HG03045 (cell line): ENCODE data around the gene RAB4A.
A peak's percentile ranks its signal among the peaks of the same experiment; 100 is the strongest.
"Not testable (repeated sequence)": the region's sequence is repeated elsewhere in the genome, so short reads cannot be mapped to it uniquely, and the experiment has no call there.

Source experiments
- ATAC-seq: cut with Tn5 transposase; IDR thresholded peaks from one replicate; pipeline ENCODE4 v1.9.1; 2021; ENCODE audit warnings: mild to moderate bottlenecking, moderate library complexity; ENCODE audit not compliant: unreplicated experiment

RAB4A gene

GRCh38 chr1:229271448-229272159 lies 693 bp downstream of the RAB4A start:
- peak; percentile 44 for ATAC-seq

- no peak for ATAC-seq
Measured at GRCh38 chr1:229272164-229273158, 1.6 kb downstream of the RAB4A start.

GRCh38 chr1:229273507-229274232 lies 2.8 kb downstream of the RAB4A start:
- no peak for ATAC-seq

GRCh38 chr1:229275005-229275404 lies 4.1 kb downstream of the RAB4A start:
- ATAC-seq: no peak

DNA sequence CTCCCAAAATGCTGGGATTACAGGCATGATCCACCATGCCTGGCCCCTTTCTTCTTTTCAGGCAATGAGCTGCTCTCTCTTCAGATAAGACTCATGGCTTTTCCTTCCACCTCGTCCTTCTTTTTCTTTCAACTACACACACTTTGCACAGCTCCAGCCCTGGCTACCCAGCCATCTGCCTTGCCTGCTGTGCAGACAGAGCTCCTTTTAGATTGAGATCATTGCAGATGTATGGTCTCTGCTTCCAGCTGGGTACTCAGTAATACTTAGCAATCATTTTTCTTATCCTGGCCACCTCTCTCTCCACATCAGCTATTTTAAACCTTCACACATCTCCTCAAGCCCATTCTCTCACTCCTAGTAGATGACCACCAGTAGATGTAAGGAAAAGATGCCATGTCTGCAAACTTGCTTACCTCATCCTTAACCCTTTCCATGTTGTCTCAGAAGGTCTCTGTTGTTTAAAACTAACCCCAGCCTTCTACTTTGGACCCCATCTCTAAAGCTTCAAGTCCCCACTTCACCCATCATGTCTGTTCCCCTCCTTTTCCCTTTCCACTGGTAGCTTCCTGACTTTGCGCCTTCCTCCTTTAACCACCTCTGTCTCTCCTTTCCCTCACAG lies 7.3 kb downstream of the RAB4A start:
- ATAC-seq: no peak

GRCh38 chr1:229279242-229279641 lies 8.3 kb downstream of the RAB4A start:
- ATAC-seq: no peak

GRCh38 chr1:229280037-229280828 lies 9.3 kb downstream of the RAB4A start:
- ATAC-seq: no peak

- ATAC-seq: no peak
Measured at GRCh38 chr1:229280921-229281320, 10.0 kb downstream of the RAB4A start.

DNA sequence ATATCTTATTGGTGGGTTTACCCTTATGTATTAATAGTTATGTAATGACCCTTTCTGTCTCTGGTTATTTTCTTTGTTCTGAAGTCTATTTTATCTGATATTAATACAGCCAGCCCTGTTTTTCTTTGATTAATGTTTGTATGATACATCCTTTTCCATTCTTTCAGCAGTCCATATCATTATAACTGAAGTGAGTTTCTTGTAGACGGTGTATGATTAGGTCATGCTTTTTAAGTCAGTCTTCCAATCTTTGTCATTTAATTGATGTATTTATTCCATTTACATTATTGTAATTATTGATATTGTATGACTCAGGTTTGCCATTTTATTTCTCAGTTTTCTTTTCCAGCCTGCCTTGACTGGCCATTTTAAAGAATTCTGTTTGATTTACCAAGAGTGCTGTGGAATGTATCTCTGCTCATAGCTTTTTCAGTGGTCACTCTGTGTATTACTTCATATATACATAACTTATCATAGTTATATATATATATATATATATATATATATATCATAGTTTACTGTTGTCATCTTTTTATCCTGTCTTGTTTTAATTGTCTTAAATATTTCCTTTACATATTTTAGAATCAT lies 10.5 kb downstream of the RAB4A start:
- ATAC-seq: no peak

DNA sequence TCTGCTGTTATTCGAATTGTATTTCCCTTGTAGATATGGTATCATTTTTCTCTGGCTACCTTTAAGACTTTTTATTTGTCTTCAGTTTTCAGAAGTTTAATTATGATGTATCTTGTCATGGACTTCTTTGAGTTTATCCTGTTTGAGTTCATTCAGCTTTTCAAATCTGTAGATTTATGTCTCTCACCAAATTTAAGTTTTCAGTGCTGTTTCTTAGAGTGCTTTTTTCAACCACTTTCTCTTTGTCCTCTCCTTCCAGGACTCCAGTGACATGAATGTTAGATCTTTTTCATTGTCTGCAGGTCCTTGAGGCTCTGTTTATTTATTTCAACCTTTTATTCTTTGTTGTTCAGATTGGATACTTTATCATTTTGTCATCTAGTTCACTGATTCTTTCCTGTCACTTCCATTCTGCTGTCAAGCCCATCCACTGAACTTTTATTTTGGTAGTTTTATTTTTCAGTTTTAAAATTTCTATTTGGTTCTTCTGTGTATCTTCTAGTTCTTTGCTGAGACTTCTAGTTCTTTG lies 11.4 kb downstream of the RAB4A start:
- no peak for ATAC-seq

- ATAC-seq: no peak
Measured at GRCh38 chr1:229283183-229283611, 12.3 kb downstream of the RAB4A start.

DNA sequence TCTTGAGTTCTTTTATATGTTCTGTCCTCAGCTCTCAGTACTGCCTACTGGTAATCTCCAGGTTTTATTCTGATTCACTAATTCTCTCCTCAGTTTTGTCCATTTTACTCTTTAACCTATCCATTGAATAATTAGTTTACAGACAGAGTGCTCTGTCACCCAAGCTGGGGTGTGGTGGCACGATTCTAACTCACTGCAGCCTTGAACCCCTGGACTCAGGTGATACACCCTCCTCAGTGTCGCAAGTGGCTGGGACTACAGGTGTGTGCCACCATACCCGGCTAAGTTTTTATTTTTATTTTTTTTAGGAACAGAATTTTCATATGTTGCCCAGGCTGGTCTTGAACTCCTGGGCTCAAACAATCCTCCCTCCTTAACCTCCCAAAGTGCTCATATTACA lies 14.0 kb downstream of the RAB4A start:
- ATAC-seq: no peak

- no peak for ATAC-seq
Measured at GRCh38 chr1:229285440-229285839, 14.5 kb downstream of the RAB4A start.

DNA sequence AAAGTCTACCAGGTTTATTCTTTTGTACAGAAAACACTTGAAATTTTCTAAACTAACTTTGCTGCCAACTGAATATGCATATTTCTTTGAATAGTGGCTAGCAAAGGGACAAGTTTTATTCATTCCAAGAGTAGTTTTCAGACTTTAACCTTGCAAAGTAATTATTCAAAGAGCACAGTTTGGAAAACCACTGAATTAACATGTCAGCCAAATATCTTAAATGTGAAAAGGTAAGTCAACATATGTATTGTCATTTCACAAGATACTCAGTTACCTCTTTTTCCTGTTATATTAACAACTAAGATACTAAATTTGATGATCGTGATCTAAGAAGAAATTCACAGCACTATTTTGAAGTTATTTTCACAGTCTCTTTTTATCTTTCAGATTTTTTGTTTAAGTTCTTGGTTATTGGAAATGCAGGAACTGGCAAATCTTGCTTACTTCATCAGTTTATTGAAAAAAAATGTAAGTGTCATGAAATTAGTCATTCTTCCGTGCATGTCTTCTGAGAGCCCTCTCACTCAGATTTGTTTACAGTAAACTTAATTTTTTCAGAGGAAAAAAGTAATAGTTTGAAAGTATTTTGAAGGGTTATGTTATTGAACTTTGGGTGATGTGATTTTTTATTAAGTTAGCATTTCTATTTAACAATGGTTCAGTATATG lies 15.3 kb downstream of the RAB4A start:
- no peak for ATAC-seq

DNA sequence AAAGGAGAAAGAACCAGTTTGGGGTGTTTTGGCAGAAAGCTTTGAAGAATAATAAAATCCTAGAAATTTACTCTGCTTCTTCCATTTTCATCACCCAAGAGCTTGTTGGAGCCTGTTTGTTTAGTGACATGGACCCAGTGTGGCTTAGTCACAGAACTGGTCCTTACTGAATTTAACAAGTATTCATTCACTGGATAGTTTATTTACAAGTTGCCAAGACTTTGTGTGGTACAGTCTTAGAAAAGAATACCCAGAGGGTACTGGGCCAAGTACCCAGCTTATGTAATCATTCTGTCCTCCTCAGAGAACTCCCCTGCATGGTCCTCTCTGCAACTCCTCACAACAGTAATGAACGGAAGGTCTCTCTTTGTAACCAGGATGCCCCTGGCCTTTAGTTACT lies 16.4 kb downstream of the RAB4A start:
- ATAC-seq: no peak

- no peak for ATAC-seq
Measured at GRCh38 chr1:229288516-229288915, 17.6 kb downstream of the RAB4A start.

- not testable (repeated sequence) for ATAC-seq
Measured at GRCh38 chr1:229291686-229292085, 20.8 kb downstream of the RAB4A start.

GRCh38 chr1:229293528-229294204 lies 22.8 kb downstream of the RAB4A start:
- ATAC-seq: no peak
